ENCODE results near the gene MEIOC. TPM values are rescaled to one million over a fixed set of nuclear protein-coding genes. Genes with fewer than 3 reads are reported as not detected.

MEIOC gene
- total RNA-seq, 1 experiment from 2014 or later = 3.5 TPM

DNA sequence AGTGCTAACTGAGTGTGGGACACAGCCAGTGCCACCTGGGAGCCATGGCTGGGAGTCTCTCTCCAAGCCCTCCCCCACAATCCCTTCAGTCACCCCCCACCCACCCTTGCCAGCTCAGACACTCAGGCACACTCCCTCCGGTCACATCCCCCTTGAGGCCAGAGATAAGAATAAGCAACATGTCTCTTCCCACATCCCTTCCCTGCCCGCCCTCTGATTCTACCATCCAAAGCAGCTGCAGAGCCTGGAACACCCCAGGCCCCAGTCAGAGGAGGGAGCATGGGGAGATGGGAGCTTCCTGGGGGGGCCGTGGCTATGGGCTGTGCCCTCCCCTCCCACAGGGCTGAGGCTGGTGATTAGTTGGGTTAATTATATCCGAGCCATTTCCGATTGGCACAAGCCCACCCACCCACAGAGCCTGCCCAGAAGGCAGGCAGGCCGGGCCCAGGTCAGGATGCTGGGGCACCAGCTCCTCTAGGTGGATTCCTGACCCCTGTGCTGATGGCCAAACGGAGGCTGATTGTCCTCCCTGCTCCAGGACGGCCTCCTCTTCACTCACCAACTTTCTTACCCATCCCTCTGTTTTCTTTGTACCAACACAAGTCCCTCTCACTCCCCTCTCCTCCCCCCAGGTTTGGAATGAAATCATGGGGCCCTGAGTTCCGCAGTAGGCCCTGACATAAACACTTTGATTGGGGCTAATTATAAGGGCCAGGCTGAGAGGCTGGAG lies 28.6 kb upstream of the MEIOC start:
- H3K36me3 Mint-ChIP-seq (ENCODE audit: insufficient read depth, unreplicated experiment) = no peaks in the 10 kb centered on the region
- BruUV-seq (replicated peaks) = no TSS peak
- no peak overlapping the region for H3K27ac Mint-ChIP-seq (ENCODE audit: unreplicated experiment)
- peaks cover 14% of the 10 kb centered on the region for H3K27me3 Mint-ChIP-seq (ENCODE audit: unreplicated experiment)
- DNase-seq = no peak
- TF ChIP-seq, protein P1, sequence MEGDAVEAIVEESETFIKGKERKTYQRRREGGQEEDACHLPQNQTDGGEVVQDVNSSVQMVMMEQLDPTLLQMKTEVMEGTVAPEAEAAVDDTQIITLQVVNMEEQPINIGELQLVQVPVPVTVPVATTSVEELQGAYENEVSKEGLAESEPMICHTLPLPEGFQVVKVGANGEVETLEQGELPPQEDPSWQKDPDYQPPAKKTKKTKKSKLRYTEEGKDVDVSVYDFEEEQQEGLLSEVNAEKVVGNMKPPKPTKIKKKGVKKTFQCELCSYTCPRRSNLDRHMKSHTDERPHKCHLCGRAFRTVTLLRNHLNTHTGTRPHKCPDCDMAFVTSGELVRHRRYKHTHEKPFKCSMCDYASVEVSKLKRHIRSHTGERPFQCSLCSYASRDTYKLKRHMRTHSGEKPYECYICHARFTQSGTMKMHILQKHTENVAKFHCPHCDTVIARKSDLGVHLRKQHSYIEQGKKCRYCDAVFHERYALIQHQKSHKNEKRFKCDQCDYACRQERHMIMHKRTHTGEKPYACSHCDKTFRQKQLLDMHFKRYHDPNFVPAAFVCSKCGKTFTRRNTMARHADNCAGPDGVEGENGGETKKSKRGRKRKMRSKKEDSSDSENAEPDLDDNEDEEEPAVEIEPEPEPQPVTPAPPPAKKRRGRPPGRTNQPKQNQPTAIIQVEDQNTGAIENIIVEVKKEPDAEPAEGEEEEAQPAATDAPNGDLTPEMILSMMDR (IDR thresholded peaks at IDR 0.05; ENCODE audit: unreplicated experiment) = no peak
- no peaks in the 10 kb centered on the region for H3K4me1 Mint-ChIP-seq (ENCODE audit: low read depth, unreplicated experiment)
- CTCF ChIA-PET = interaction anchor here (0.5 to 0.9 kb wide), 2 partner anchors 16 to 94 kb away, joined by 3 to 5 read pairs; no protein-coding TSS in a partner anchor
- intact Hi-C loops (cut with micrococcal nuclease; ENCODE audit: unreplicated experiment) = no loop called here
- no peaks in the 10 kb centered on the region for H3K9me3 Mint-ChIP-seq (ENCODE audit: low read depth, unreplicated experiment)
- no peak overlapping the region for H3K4me3 Mint-ChIP-seq (ENCODE audit: low read depth, unreplicated experiment)

DNA sequence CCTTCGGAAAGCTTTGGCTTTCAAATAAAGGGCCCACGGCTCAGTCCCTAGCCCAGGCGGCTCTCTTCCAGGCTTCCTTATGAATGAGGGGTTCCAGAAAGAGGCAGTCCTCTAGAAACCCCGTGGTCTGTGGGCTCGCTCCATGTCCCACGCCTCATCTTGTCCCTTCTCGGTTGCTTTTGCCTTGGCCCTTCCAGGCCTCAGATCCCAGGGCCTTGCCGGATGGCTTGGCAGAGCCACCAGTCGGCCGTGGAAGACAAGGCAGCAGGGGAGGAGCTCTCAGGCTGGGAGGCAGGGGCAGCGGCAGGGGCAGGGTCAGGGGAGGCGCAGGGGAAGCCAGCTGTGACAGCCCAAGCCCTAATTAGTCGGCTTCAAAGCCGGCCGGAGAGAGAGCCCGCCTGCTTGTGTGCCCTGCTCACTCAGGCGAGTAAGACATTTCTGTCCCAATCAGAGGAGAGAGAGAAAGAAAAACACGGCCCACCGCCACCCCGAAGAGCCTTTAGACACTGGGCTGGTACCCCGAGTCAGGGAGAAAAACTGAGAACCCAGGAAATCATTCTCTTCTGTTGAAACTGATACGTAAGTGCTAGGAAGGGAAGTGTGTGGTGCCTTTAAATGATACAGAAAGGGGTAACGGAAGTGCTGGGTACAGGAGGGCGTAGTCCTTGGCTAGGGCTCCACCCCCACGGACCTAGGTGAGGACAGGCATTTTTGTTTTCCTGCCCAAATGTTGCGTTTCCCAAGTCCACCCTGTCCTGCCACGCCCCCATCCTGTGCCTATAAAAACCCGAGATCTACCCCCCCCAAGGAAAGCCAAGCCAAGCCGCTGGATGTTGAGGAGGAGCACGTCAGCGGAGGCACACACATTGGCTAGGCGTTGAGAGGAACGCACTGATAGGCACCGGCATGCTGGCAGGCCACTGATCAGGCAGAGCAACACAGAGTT lies 27.8 kb upstream of the MEIOC start:
- H3K4me3 Mint-ChIP-seq (ENCODE audit: low read depth, unreplicated experiment) = no peak overlapping the region
- no peak overlapping the region for H3K27ac Mint-ChIP-seq (ENCODE audit: unreplicated experiment)

DNA sequence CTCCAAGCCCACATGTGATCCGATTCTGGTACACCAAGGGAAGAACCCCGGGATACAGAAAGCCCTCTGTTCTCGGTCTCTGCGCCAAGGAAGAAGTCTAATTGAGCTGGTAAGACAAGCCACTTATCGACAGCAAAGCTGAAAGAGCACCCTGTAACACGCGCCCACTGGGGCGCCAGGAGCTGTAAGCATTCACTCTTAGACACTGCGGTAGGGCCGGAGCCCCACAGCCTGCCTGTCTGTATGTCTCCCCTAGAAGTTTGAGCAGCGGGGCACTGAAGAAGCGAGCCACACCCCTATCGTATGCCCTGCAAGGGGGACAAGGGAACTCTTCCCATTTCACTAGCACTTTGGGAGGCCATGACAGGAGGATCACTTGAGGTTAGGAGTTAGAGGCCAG lies 27.0 kb upstream of the MEIOC start:
- H3K4me1 Mint-ChIP-seq (ENCODE audit: low read depth, unreplicated experiment) = no peaks in the 10 kb centered on the region
- TF ChIP-seq, protein P1 (IDR thresholded peaks at IDR 0.05; ENCODE audit: unreplicated experiment) = no peak
- CTCF ChIA-PET = interaction anchor here (0.5 kb wide), 1 partner anchor 53 kb away, joined by 3 read pairs; no protein-coding TSS in a partner anchor
- peaks cover 14% of the 10 kb centered on the region for H3K27me3 Mint-ChIP-seq (ENCODE audit: unreplicated experiment)
- H3K9me3 Mint-ChIP-seq (ENCODE audit: low read depth, unreplicated experiment) = no peaks in the 10 kb centered on the region
- no peak for DNase-seq
- H3K4me3 Mint-ChIP-seq (ENCODE audit: low read depth, unreplicated experiment) = no peak overlapping the region
- no TSS peak for BruUV-seq (replicated peaks)
- no peak overlapping the region for H3K27ac Mint-ChIP-seq (ENCODE audit: unreplicated experiment)
- no peaks in the 10 kb centered on the region for H3K36me3 Mint-ChIP-seq (ENCODE audit: insufficient read depth, unreplicated experiment)
- intact Hi-C loops (cut with micrococcal nuclease; ENCODE audit: unreplicated experiment) = no loop called here

More for the DNA sequence above, 27.8 kb upstream of the MEIOC start:
- TF ChIP-seq, protein P1 (IDR thresholded peaks at IDR 0.05; ENCODE audit: unreplicated experiment) = no peak
- DNase-seq = no peak
- H3K27me3 Mint-ChIP-seq (ENCODE audit: unreplicated experiment) = peaks cover 14% of the 10 kb centered on the region
- intact Hi-C loops (cut with micrococcal nuclease; ENCODE audit: unreplicated experiment) = no loop called here
- no peaks in the 10 kb centered on the region for H3K4me1 Mint-ChIP-seq (ENCODE audit: low read depth, unreplicated experiment)
- CTCF ChIA-PET = interaction anchor here (0.5 kb wide), 1 partner anchor 17 kb away, joined by 5 read pairs; no protein-coding TSS in a partner anchor
- no TSS peak for BruUV-seq (replicated peaks)
- no peaks in the 10 kb centered on the region for H3K9me3 Mint-ChIP-seq (ENCODE audit: low read depth, unreplicated experiment)
- H3K36me3 Mint-ChIP-seq (ENCODE audit: insufficient read depth, unreplicated experiment) = no peaks in the 10 kb centered on the region

DNA sequence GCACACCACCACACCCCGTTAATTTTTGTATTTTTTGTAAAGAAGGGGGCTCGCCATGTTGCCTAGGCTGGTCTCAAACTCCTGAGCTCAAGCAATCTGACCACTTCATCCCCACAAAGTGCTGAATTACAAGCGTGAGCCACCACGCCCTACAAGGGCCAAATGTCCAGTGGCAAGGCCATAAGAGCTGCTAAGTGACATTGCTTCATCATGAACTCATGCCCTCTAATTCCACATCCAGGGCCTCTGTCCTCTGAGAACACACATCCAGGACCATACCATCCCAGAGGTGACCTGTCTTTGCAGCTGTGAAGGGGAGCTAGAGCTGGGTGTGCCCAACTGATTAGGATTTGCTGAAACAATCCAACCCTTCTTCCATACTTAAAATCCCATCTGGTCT lies 25.6 kb upstream of the MEIOC start:
- H3K4me1 Mint-ChIP-seq (ENCODE audit: low read depth, unreplicated experiment) = no peaks in the 10 kb centered on the region
- no peak overlapping the region for H3K27ac Mint-ChIP-seq (ENCODE audit: unreplicated experiment)
- H3K36me3 Mint-ChIP-seq (ENCODE audit: insufficient read depth, unreplicated experiment) = no peaks in the 10 kb centered on the region
- CTCF ChIA-PET = interaction anchor here (0.6 to 1.8 kb wide), 4 partner anchors 11 to 277 kb away, joined by 3 to 6 read pairs (median 5); no protein-coding TSS in a partner anchor
- H3K4me3 Mint-ChIP-seq (ENCODE audit: low read depth, unreplicated experiment) = no peak overlapping the region
- TF ChIP-seq, protein P1 (IDR thresholded peaks at IDR 0.05; ENCODE audit: unreplicated experiment) = no peak
- no peaks in the 10 kb centered on the region for H3K9me3 Mint-ChIP-seq (ENCODE audit: low read depth, unreplicated experiment)
- peaks cover 14% of the 10 kb centered on the region for H3K27me3 Mint-ChIP-seq (ENCODE audit: unreplicated experiment)
- intact Hi-C loops (cut with micrococcal nuclease; ENCODE audit: unreplicated experiment) = no loop called here
- DNase-seq = no peak
- no TSS peak for BruUV-seq (replicated peaks)
